ENCODE measurements around the gene CIDEA.

DNA sequence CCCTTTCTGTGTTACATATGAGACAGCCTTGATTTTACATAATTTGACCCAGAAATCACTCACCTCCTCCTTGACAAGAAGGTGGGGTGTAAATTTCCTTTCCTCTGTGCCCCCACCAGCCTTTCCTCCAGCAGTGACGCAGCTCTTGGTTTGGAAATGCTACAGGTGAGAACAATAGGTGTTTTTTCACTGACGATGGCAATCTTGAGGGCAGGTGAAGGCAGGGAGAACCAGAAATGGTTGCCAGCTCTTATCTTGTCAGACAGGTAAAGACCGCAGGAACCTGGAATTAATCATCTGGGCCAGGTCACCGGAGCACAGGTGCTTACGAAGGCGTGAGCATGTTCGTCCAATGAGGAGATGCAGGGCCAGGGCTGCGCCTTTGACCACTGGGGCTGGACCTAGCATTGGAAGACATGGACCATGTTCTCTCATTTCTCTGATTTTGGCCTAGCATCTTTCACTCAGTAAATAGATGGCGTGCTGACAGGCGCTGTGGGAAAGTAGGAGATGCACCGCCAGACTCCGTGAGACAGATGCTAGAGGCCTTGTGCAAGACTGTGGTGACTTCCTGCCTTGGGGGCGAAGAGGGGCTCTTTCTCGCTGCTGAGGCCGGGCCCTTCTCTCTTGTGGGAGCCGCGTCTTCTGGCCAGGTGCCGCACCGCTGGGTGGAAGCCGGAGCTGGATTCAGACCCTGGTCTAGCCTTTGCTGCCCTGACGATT, 4.0 kb downstream of the CIDEA start:
- TF ChIP-seq POLR2A (IDR thresholded peaks at IDR 0.05; ENCODE audit: low read length) = no peak
- no peak for TF ChIP-seq GATA1 (IDR thresholded peaks at IDR 0.05; ENCODE audit: low read depth, low read length)

All from erythroblast (primary cell).